Measurements from ENCODE around the gene FRMPD2.
"Not testable (repeated sequence)": the region's sequence is repeated elsewhere in the genome, so short reads cannot be mapped to it uniquely, and the experiment has no call there.

Gene FRMPD2

GRCh38 chr10:48251152-48251524 lies 23.4 kb downstream of the FRMPD2 start:
- DNase-seq (ENCODE audit: low read depth): no peak

- DNase-seq (ENCODE audit: low read depth): no peak
Measured at GRCh38 chr10:48249763-48250351, 24.6 kb downstream of the FRMPD2 start.

GRCh38 chr10:48249004-48249762 lies 25.3 kb downstream of the FRMPD2 start:
- DNase-seq (ENCODE audit: low read depth): no peak

GRCh38 chr10:48248462-48248861 lies 26.0 kb downstream of the FRMPD2 start:
- DNase-seq (ENCODE audit: low read depth): no peak

- DNase-seq (ENCODE audit: low read depth): no peak
Measured at GRCh38 chr10:48247680-48248079, 26.8 kb downstream of the FRMPD2 start.

- DNase-seq (ENCODE audit: low read depth): no peak
Measured at GRCh38 chr10:48246501-48246900, 28.0 kb downstream of the FRMPD2 start.

- no peak for DNase-seq (ENCODE audit: low read depth)
Measured at GRCh38 chr10:48245977-48246376, 28.5 kb downstream of the FRMPD2 start.

- not testable (repeated sequence) for DNase-seq (ENCODE audit: low read depth)
Measured at GRCh38 chr10:48243921-48244320, 30.6 kb downstream of the FRMPD2 start.

GRCh38 chr10:48243487-48243886 lies 31.0 kb downstream of the FRMPD2 start:
- DNase-seq (ENCODE audit: low read depth): no peak

GRCh38 chr10:48242171-48242904 lies 32.2 kb downstream of the FRMPD2 start:
- DNase-seq (ENCODE audit: low read depth): no peak

- DNase-seq (ENCODE audit: low read depth): no peak
Measured at GRCh38 chr10:48241332-48241731, 33.2 kb downstream of the FRMPD2 start.

- DNase-seq (ENCODE audit: low read depth): no peak
Measured at GRCh38 chr10:48240196-48240595, 34.3 kb downstream of the FRMPD2 start.

- no peak for DNase-seq (ENCODE audit: low read depth)
Measured at GRCh38 chr10:48239618-48240017, 34.9 kb downstream of the FRMPD2 start.

GRCh38 chr10:48238826-48239520 lies 35.5 kb downstream of the FRMPD2 start:
- no peak for DNase-seq (ENCODE audit: low read depth)

- DNase-seq (ENCODE audit: low read depth): no peak
Measured at GRCh38 chr10:48237259-48238250, 36.9 kb downstream of the FRMPD2 start.

- no peak for DNase-seq (ENCODE audit: low read depth)
Measured at GRCh38 chr10:48236199-48236621, 38.3 kb downstream of the FRMPD2 start.

- no peak for DNase-seq (ENCODE audit: low read depth)
Measured at GRCh38 chr10:48235501-48235900, 39.0 kb downstream of the FRMPD2 start.

- DNase-seq (ENCODE audit: low read depth): no peak
Measured at GRCh38 chr10:48234787-48235186, 39.7 kb downstream of the FRMPD2 start.

GRCh38 chr10:48234295-48234694 lies 40.2 kb downstream of the FRMPD2 start:
- DNase-seq (ENCODE audit: low read depth): no peak

- DNase-seq (ENCODE audit: low read depth): no peak
Measured at GRCh38 chr10:48233559-48234005, 40.9 kb downstream of the FRMPD2 start.
